H1 (cell line): ENCODE results near the gene IQCM. TPM values are rescaled to one million over a fixed set of nuclear protein-coding genes. Genes with fewer than 3 reads are reported as not detected.

Experiments
- CTCF ChIA-PET: fragments of 300-600 bp; sonication (Branson Sonifier 250); formaldehyde crosslinking; loops from one replicate; lab custom pipeline; 2021; ENCODE audit not compliant: partially characterized antibody; lab: Charles Lee
- POLR2A ChIA-PET: fragments of 300-600 bp; sonication (Branson Sonifier 250); formaldehyde crosslinking; loops from one replicate; lab custom pipeline; 2021; ENCODE audit warnings: inconsistent platforms; ENCODE audit not compliant: partially characterized antibody; lab: Charles Lee
- DNase-seq, 2 experiments: peaks; one replicate each; pipeline versions ENCODE4 v3.0.0 to v3.0.0-alpha.2; 2010 to 2022; ENCODE audit warnings: low spot score in 2 of 2, low read depth in 1 of 2, mixed read lengths in 1 of 2
- FAIRE-seq: peaks from 2 replicates; lab custom pipeline; 2011; peaks lifted over from hg19 to GRCh38; lab: Jason Lieb, UNC
- H2AFZ ChIP-seq: 2 replicates; pipeline ENCODE4 v1.8.1; 2012; ENCODE audit warnings: low read length, inconsistent platforms
- H2AK5ac ChIP-seq: 2 replicates; pipeline ENCODE4 v1.6.1; 2013; ENCODE audit warnings: low read depth, low read length
- H2BK120ac ChIP-seq: replicated peaks from 2 replicates; pipeline ENCODE3; 2013; ENCODE audit warnings: low read depth, low read length, inconsistent platforms
- H2BK12ac ChIP-seq: 2 replicates; pipeline ENCODE4 v1.6.1; 2013; ENCODE audit warnings: low read depth, low read length
- H2BK15ac ChIP-seq: 2 replicates; pipeline ENCODE4 v1.6.1; 2013; ENCODE audit warnings: low read length
- H2BK20ac ChIP-seq: 2 replicates; pipeline ENCODE4 v1.6.1; 2013; ENCODE audit warnings: low read length
- H2BK5ac ChIP-seq: 2 replicates; pipeline ENCODE4 v1.6.1; 2013; ENCODE audit warnings: low read depth, low read length
- H3K14ac ChIP-seq: 2 replicates; pipeline ENCODE4 v1.6.1; 2013; ENCODE audit warnings: inconsistent platforms; ENCODE audit not compliant: insufficient read length
- H3K18ac ChIP-seq: 2 replicates; pipeline ENCODE4 v1.6.1; 2013; ENCODE audit warnings: low read length; ENCODE audit errors: extremely low read depth
- H3K23ac ChIP-seq: 2 replicates; pipeline ENCODE4 v1.6.1; 2013; ENCODE audit warnings: inconsistent platforms; ENCODE audit not compliant: insufficient read length
- H3K23me2 ChIP-seq: 2 replicates; pipeline ENCODE4 v1.6.1; 2013; ENCODE audit warnings: low read depth, low read length
- H3K27ac ChIP-seq: 2 replicates; pipeline ENCODE4 v1.6.1; 2011; ENCODE audit warnings: low read depth, low read length, inconsistent platforms
- H3K27me3 ChIP-seq, 4 experiments: replicated peaks in 1 of 4; 1 replicate in 1 of 4; 2 replicates in 3 of 4; pipeline versions ENCODE4 v1.6.1 to v1.8.1; 2011 to 2013; ENCODE audit warnings: low read length in 3 of 4, mild to moderate bottlenecking in 3 of 4, inconsistent platforms in 2 of 4, mixed read lengths in 2 of 4, moderate library complexity in 1 of 4; ENCODE audit not compliant: control insufficient read depth in 3 of 4, insufficient read depth in 3 of 4; ENCODE audit errors: extremely low read depth in 1 of 4
- H3K36me3 ChIP-seq, 4 experiments: 2 replicates each; pipeline versions ENCODE4 v1.6.1 to v1.8.1; 2011 to 2013; ENCODE audit warnings: mild to moderate bottlenecking in 4 of 4, low read length in 3 of 4, moderate library complexity in 2 of 4, control low read depth in 1 of 4, inconsistent platforms in 1 of 4; ENCODE audit not compliant: insufficient read depth in 4 of 4, control insufficient read depth in 2 of 4
- H3K4ac ChIP-seq: replicated peaks from 2 replicates; pipeline ENCODE3; 2013; ENCODE audit warnings: low read length, low read depth, mixed read lengths, inconsistent platforms; ENCODE audit not compliant: insufficient read length
- H3K4me1 ChIP-seq, 4 experiments: replicated peaks in 1 of 4; 1 replicate in 1 of 4; 2 replicates in 3 of 4; pipeline versions ENCODE4 v1.6.1 to v1.8.1; 2011 to 2013; ENCODE audit warnings: low read length in 3 of 4, inconsistent platforms in 2 of 4, mixed read lengths in 1 of 4; ENCODE audit not compliant: insufficient read depth in 4 of 4, control insufficient read depth in 3 of 4
- H3K4me2 ChIP-seq, 2 experiments: 2 replicates each; pipeline versions ENCODE4 v1.6.1 to v1.8.1; 2011 to 2013; ENCODE audit warnings: low read depth in 2 of 2, low read length in 2 of 2, control low read depth in 1 of 2, inconsistent platforms in 1 of 2, mild to moderate bottlenecking in 1 of 2; ENCODE audit not compliant: insufficient read depth in 1 of 2
- H3K4me3 ChIP-seq, 4 experiments: fragments of 200-600, 300-600 bp in 1 of 4; sonication (generic), shearing (Covaris generic), sonication (Bioruptor Twin) in 1 of 4; 2 replicates each; pipeline versions ENCODE4 v1.5.1 to v1.8.1; 2011 to 2016; ENCODE audit warnings: low read length in 4 of 4, low read depth in 3 of 4, control low read depth in 2 of 4, inconsistent platforms in 2 of 4, mild to moderate bottlenecking in 2 of 4, mixed read lengths in 1 of 4, moderate library complexity in 1 of 4; ENCODE audit not compliant: insufficient read depth in 2 of 4; ENCODE audit errors: extremely low read depth in 1 of 4
- H3K56ac ChIP-seq: replicated peaks from 2 replicates; pipeline ENCODE3; 2013; ENCODE audit warnings: low read depth, mild to moderate bottlenecking, mixed read lengths, low read length, inconsistent platforms; ENCODE audit not compliant: insufficient read length
- H3K79me1 ChIP-seq: 2 replicates; pipeline ENCODE4 v1.6.1; 2013; ENCODE audit warnings: low read depth, low read length, control low read depth
- H3K79me2 ChIP-seq, 2 experiments: 2 replicates each; pipeline versions ENCODE4 v1.6.1 to v1.8.1; 2012 to 2013; ENCODE audit warnings: low read length in 2 of 2, mild to moderate bottlenecking in 2 of 2, inconsistent platforms in 1 of 2; ENCODE audit not compliant: insufficient read depth in 2 of 2, control insufficient read depth in 1 of 2
- H3K9ac ChIP-seq, 4 experiments: replicated peaks in 1 of 4; 1 replicate in 1 of 4; 2 replicates in 3 of 4; pipeline versions ENCODE4 v1.6.1 to v1.8.1; 2011 to 2013; ENCODE audit warnings: low read depth in 3 of 4, low read length in 3 of 4, control low read depth in 2 of 4, mild to moderate bottlenecking in 2 of 4, moderate library complexity in 2 of 4, inconsistent platforms in 1 of 4; ENCODE audit errors: extremely low read depth in 1 of 4
- H3K9me3 ChIP-seq, 2 experiments: 2 replicates each; pipeline versions ENCODE4 v1.6.1 to v1.8.1; 2012 to 2013; ENCODE audit warnings: mild to moderate bottlenecking in 2 of 2, moderate library complexity in 2 of 2, control low read depth in 1 of 2, inconsistent platforms in 1 of 2, low read depth in 1 of 2, low read length in 1 of 2, mixed read lengths in 1 of 2; ENCODE audit not compliant: insufficient read depth in 2 of 2
- H4K20me1 ChIP-seq, 2 experiments: replicated peaks in 1 of 2; 2 replicates each; pipeline versions ENCODE3 to v1.8.1; 2011 to 2013; ENCODE audit warnings: inconsistent platforms in 2 of 2, low read length in 2 of 2, mild to moderate bottlenecking in 1 of 2; ENCODE audit not compliant: insufficient read depth in 2 of 2, control insufficient read depth in 1 of 2
- H4K5ac ChIP-seq: 2 replicates; pipeline ENCODE4 v1.6.1; 2013; ENCODE audit warnings: low read length, low read depth, mixed read lengths, inconsistent platforms; ENCODE audit not compliant: insufficient read length
- H4K8ac ChIP-seq: 2 replicates; pipeline ENCODE4 v1.8.0; 2013; ENCODE audit warnings: mild to moderate bottlenecking, moderate library complexity, low read length, inconsistent platforms; ENCODE audit not compliant: insufficient read depth; ENCODE audit errors: extremely low read depth
- H4K91ac ChIP-seq: replicated peaks from 2 replicates; pipeline ENCODE3; 2013; ENCODE audit warnings: low read length, mixed read lengths, inconsistent platforms; ENCODE audit not compliant: insufficient read length
- CBX5 ChIP-seq: fragments of 300-800, 300-1000 bp; sonication (generic); IDR thresholded peaks from 2 replicates; pipeline ENCODE4 v1.7.1; 2016; ENCODE audit warnings: antibody characterized with exemption, low read length, low read depth
- CBX8 ChIP-seq: fragments of 300-800, 300-1000 bp; sonication (generic); IDR thresholded peaks from 2 replicates; pipeline ENCODE4 v1.7.1; 2016; ENCODE audit warnings: low read depth, low read length, borderline replicate concordance
- CEBPB ChIP-seq: IDR thresholded peaks from 2 replicates; pipeline ENCODE4 v1.6.1; 2012; ENCODE audit warnings: low read depth, low read length
- HDAC6 ChIP-seq: IDR thresholded peaks from one replicate; pipeline ENCODE4 v1.7.1; 2012; ENCODE audit warnings: low read depth, mild to moderate bottlenecking, inconsistent platforms, low read length, moderate library complexity
- KDM1A ChIP-seq: fragments of 200-600, 300-600 bp; sonication (generic); IDR thresholded peaks from 2 replicates; pipeline ENCODE4 v1.7.1; 2016; ENCODE audit warnings: mild to moderate bottlenecking, low read length, borderline replicate concordance
- KDM5A ChIP-seq: fragments of 200-600 bp; IDR thresholded peaks from 2 replicates; pipeline ENCODE4 v1.7.1; 2012; ENCODE audit warnings: mild to moderate bottlenecking, low read length, inconsistent platforms, mixed read lengths
- MAX ChIP-seq: IDR thresholded peaks from 2 replicates; pipeline ENCODE4 v1.6.1; 2012; ENCODE audit warnings: inconsistent platforms
- SAP30 ChIP-seq: fragments of 300-600 bp; sonication (generic); IDR thresholded peaks from 2 replicates; pipeline ENCODE4 v1.7.1; 2012; ENCODE audit warnings: low read length, moderate library complexity, mild to moderate bottlenecking, inconsistent platforms; ENCODE audit not compliant: insufficient read depth, insufficient replicate concordance
- SIX5 ChIP-seq: IDR thresholded peaks from 2 replicates; pipeline ENCODE4 v1.6.1; 2011; ENCODE audit warnings: mild to moderate bottlenecking, low read depth, low read length
- SP4 ChIP-seq: IDR thresholded peaks from 2 replicates; pipeline ENCODE4 v1.6.1; 2012; ENCODE audit warnings: low read length, inconsistent platforms
- TBP ChIP-seq: IDR thresholded peaks from 2 replicates; pipeline ENCODE4 v1.6.1; 2011; ENCODE audit warnings: low read depth, low read length, improper control_type of control experiment
- TCF12 ChIP-seq: IDR thresholded peaks from 2 replicates; pipeline ENCODE4 v1.6.1; 2011; ENCODE audit warnings: low read depth, mild to moderate bottlenecking, low read length
- USF2 ChIP-seq: IDR thresholded peaks from 2 replicates; pipeline ENCODE4 v1.6.1; 2011; ENCODE audit warnings: low read length, improper control_type of control experiment
- ZNF274 ChIP-seq: IDR thresholded peaks from 2 replicates; pipeline ENCODE4 v1.7.0; 2012; ENCODE audit warnings: low read length, borderline replicate concordance; ENCODE audit errors: extremely low read depth
- WGBS, 2 experiments: shearing (Covaris generic) in 1 of 2; methylation state at CpG; one replicate each; pipeline versions ENCODE4 v1.1.6 to v1.1.7; 2013 to 2015; ENCODE audit warnings: low lambda C conversion rate in 2 of 2, mixed read lengths in 2 of 2, inconsistent platforms in 1 of 2, low coverage in 1 of 2, missing lambda C conversion rate in 1 of 2; ENCODE audit not compliant: insufficient replicate concordance in 2 of 2, insufficient coverage in 1 of 2, insufficient read length in 1 of 2; ENCODE audit errors: extremely low coverage in 1 of 2, missing lambda C conversion rate in 1 of 2; 5-methylcytosine and 5-hydroxymethylcytosine counted together
- polyA plus RNA-seq, 7 experiments: library from polyadenylated mRNA; depleted of rRNA in 3 of 7; stranded (reverse) in 5 of 7; unstranded in 2 of 7; fragments of >200 nt in 5 of 7; fragments of 200-250 nt in 2 of 7; gene quantifications; 1 replicate in 5 of 7; 2 replicates in 1 of 7; 4 replicates in 1 of 7; pipeline versions ENCODE4 v1.2.1 to v1.2.3, GENCODE V29; 2011 to 2013; ENCODE audit warnings: missing spikeins in 2 of 7, mixed read lengths in 2 of 7
- total RNA-seq: library from RNA; stranded (reverse); fragmentation: NEBNext Ultra II Directional; extraction: Animal tissue kit (Norgen Biotek cat#: 25700); gene quantifications from 2 replicates; pipeline ENCODE4 v1.2.1, GENCODE V29; 2021

IQCM gene
- total and polyA plus RNA-seq, 2 of the 8 experiments (the other 6 are each of a cell fraction or from before 2014, with no cell fraction given) = not detected

GRCh38 chr4:149794352-149794751 is 21.3 kb downstream of the IQCM start:
- Histone ChIP-seq H3K27ac (no peak overlapping the region), H3K27me3 (no peaks in the 10 kb centered on the region), H3K56ac (no peak overlapping the region), H3K14ac (no peak overlapping the region), H3K9me3 (no peaks in the 10 kb centered on the region), H3K9ac (no peak overlapping the region), H3K79me2 (no peaks in the 10 kb centered on the region), H3K4me1 (no peaks in the 10 kb centered on the region), H3K4ac (no peak overlapping the region), H3K4me2 (no peak overlapping the region), H2AK5ac (no peak overlapping the region), H4K20me1 (no peaks in the 10 kb centered on the region), H2AFZ (no peak overlapping the region), H2BK120ac (no peak overlapping the region), H3K79me1 (no peaks in the 10 kb centered on the region), H2BK20ac (no peak overlapping the region), H3K23me2 (no peaks in the 10 kb centered on the region), H4K5ac (no peak overlapping the region), H3K36me3 (no peaks in the 10 kb centered on the region), H3K23ac (no peak overlapping the region), H2BK5ac (no peak overlapping the region), H2BK12ac (no peak overlapping the region), H3K18ac (no peak overlapping the region), H3K4me3 (no peak overlapping the region), H2BK15ac (no peak overlapping the region), H4K91ac (no peak overlapping the region), H4K8ac (no peak overlapping the region)
- CTCF ChIA-PET = interaction anchor here (1.0 to 1.9 kb wide), 3 partner anchors 11 to 31 kb away, joined by 4 to 8 read pairs (median 6); no protein-coding TSS in a partner anchor
- WGBS, 2 experiments = 100% methylated on average over 1 of the region's 1 CpG; no CpG with 5 or more reads in 1 of the 2 experiments
- POLR2A ChIA-PET = no interaction called here
- FAIRE-seq (no peak), DNase-seq (no peak)
- no peak for TF ChIP-seq CBX5
- TF ChIP-seq HDAC6 = no peak
- no peak for TF ChIP-seq SAP30
- no peak for TF ChIP-seq SP4
- TF ChIP-seq MAX = no peak
- no peak for TF ChIP-seq USF2
- no peak for TF ChIP-seq ZNF274
- no peak for TF ChIP-seq KDM5A
- no peak for TF ChIP-seq TBP
- no peak for TF ChIP-seq CBX8
- TF ChIP-seq TCF12 = no peak
- TF ChIP-seq KDM1A = no peak
- TF ChIP-seq CEBPB = no peak
- no peak for TF ChIP-seq SIX5
